Fibroblast of skin of left quadriceps (primary cell): ENCODE data around the gene ADAMTS7.
"Not testable (repeated sequence)": the region's sequence is repeated elsewhere in the genome, so short reads cannot be mapped to it uniquely, and the experiment has no call there.

Experiments used
- DNase-seq, 2 experiments: peaks; one replicate each; pipeline ENCODE4 v3.0.0-alpha.2; 2013; ENCODE audit warnings: low read depth in 2 of 2

ADAMTS7 gene

GRCh38 chr15:78726870-78727551 lies 84.3 kb downstream of the ADAMTS7 start:
- no peak for DNase-seq

GRCh38 chr15:78719819-78720450 lies 91.3 kb downstream of the ADAMTS7 start:
- DNase-seq = not testable (repeated sequence)

GRCh38 chr15:78718837-78719236 lies 92.4 kb downstream of the ADAMTS7 start:
- DNase-seq = no peak

GRCh38 chr15:78717956-78718656 lies 93.2 kb downstream of the ADAMTS7 start:
- no peak for DNase-seq

- no peak for DNase-seq
These were observed 94.6 kb downstream of the ADAMTS7 start for GRCh38 chr15:78716651-78717050.

GRCh38 chr15:78715930-78716329 lies 95.3 kb downstream of the ADAMTS7 start:
- peak; percentile 14 to 18 for DNase-seq

- no peak for DNase-seq
These were observed 95.8 kb downstream of the ADAMTS7 start for GRCh38 chr15:78715434-78715833.

GRCh38 chr15:78714890-78715289 lies 96.4 kb downstream of the ADAMTS7 start:
- DNase-seq = no peak

- no peak for DNase-seq
These were observed 98.3 kb downstream of the ADAMTS7 start for GRCh38 chr15:78712797-78713515.

- DNase-seq = no peak
These were observed 99.6 kb downstream of the ADAMTS7 start for GRCh38 chr15:78711638-78712037.

GRCh38 chr15:78709263-78709882 lies 101.9 kb downstream of the ADAMTS7 start:
- peak in 1 of 2 experiments; percentile 3 for DNase-seq
